Inferior parietal cortex (tissue), 1 donor: ENCODE data around the gene ACSM3.
"Not testable (repeated sequence)": the region's sequence is repeated elsewhere in the genome, so short reads cannot be mapped to it uniquely, and the experiment has no call there.

Source experiments
- DNase-seq: peaks from one replicate; pipeline ENCODE4 v3.0.0-alpha.2; 2016; ENCODE audit errors: extremely low spot score

Gene ACSM3

GRCh38 chr16:20805684-20806167 is 41.9 kb downstream of the ACSM3 start:
- DNase-seq: not testable (repeated sequence)

GRCh38 chr16:20806168-20807050 is 42.6 kb downstream of the ACSM3 start, which contains the start of the genes ERI2 and REXO5:
TSS of gene ERI2 (minus strand) at chr16:20806472. CDS start at chr16:20806430, 42 bp downstream.
TSS of gene REXO5 (plus strand) at chr16:20806527. CDS start at chr16:20806954, 427 bp downstream.
- DNase-seq: peak; percentile 94

- no peak for DNase-seq
These were observed 44.0 kb downstream of the ACSM3 start for GRCh38 chr16:20807862-20808261.

GRCh38 chr16:20811889-20812439 is 48.1 kb downstream of the ACSM3 start:
- DNase-seq: no peak

- DNase-seq: no peak
These were observed 48.7 kb downstream of the ACSM3 start for GRCh38 chr16:20812510-20812909.

- no peak for DNase-seq
These were observed 51.0 kb downstream of the ACSM3 start for GRCh38 chr16:20814784-20815183.

GRCh38 chr16:20818929-20819585 is 55.2 kb downstream of the ACSM3 start:
- DNase-seq: no peak

- no peak for DNase-seq
These were observed 57.9 kb downstream of the ACSM3 start for GRCh38 chr16:20821682-20822081.

- DNase-seq: no peak
These were observed 58.9 kb downstream of the ACSM3 start for GRCh38 chr16:20822521-20823325.

GRCh38 chr16:20826039-20826566 is 62.3 kb downstream of the ACSM3 start:
- DNase-seq: no peak

- DNase-seq: no peak
These were observed 65.7 kb downstream of the ACSM3 start for GRCh38 chr16:20829536-20829935.

- no peak for DNase-seq
These were observed 66.6 kb downstream of the ACSM3 start for GRCh38 chr16:20830372-20830771.

GRCh38 chr16:20833086-20833485 is 69.3 kb downstream of the ACSM3 start:
- no peak for DNase-seq

GRCh38 chr16:20838240-20838639 is 74.4 kb downstream of the ACSM3 start:
- DNase-seq: no peak

GRCh38 chr16:20839504-20839903 is 75.7 kb downstream of the ACSM3 start:
- no peak for DNase-seq

GRCh38 chr16:20844054-20844453 is 80.2 kb downstream of the ACSM3 start:
- DNase-seq: no peak

- no peak for DNase-seq
These were observed 80.8 kb downstream of the ACSM3 start for GRCh38 chr16:20844588-20844987.

- DNase-seq: no peak
These were observed 82.2 kb downstream of the ACSM3 start for GRCh38 chr16:20846030-20846429.

- DNase-seq: no peak
These were observed 82.7 kb downstream of the ACSM3 start for GRCh38 chr16:20846551-20846950.
